Measurements from ENCODE around the gene VCL.

VCL gene

DNA sequence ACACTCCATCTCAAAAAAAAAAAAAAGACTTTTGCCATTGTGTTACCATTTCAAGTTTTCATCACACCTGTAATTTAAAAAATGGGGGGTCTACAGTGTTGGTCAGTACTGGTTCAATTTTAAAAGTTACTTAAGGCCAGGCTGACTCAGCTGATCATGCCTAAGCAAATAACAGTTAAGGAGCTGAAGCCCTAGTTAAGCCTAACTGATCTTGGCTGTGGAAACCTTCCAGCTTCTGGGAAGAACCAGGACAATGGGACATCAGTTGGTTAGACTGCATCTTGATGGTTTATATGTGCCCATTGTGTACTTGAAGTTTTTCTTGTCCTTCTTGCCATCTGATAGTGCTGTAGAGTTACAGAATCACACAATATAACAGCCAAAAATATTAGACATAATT is 26.7 kb downstream of the VCL start:
- no peak overlapping the region for H3K4me3 ChIP-seq (ENCODE audit: insufficient read depth in 1 of 2, low read depth in 1 of 2, low read length in 2 of 2)
- H2BK120ac ChIP-seq (ENCODE audit: low read depth, low read length), result no peak overlapping the region
- H3K23ac ChIP-seq (ENCODE audit: low read length in 2 of 2), result no peak overlapping the region
- no peaks in the 10 kb centered on the region for H3K9me3 ChIP-seq (ENCODE audit: control insufficient read depth, low read length)
- H4K91ac ChIP-seq (ENCODE audit: low read length), result no peak overlapping the region
- no peaks in the 10 kb centered on the region for H3K79me1 ChIP-seq (replicated peaks; ENCODE audit: low read length, poor library complexity, severe bottlenecking)
- no peak for DNase-seq
- no peak overlapping the region for H3K18ac ChIP-seq (ENCODE audit: low read depth in 1 of 2, low read length in 2 of 2)
- H3K4me1 ChIP-seq (ENCODE audit: control insufficient read depth, insufficient read depth, low read depth, low read length), result peaks cover 7% of the 10 kb centered on the region
- no peak overlapping the region for H2AFZ ChIP-seq (ENCODE audit: low read depth, low read length)
- peaks cover 7 to 15% of the 10 kb centered on the region in 2 experiments for H3K36me3 ChIP-seq (ENCODE audit: control insufficient read depth in 1 of 2, insufficient read depth in 2 of 2, low read depth in 1 of 2, low read length in 2 of 2)
- H3K27me3 ChIP-seq (ENCODE audit: control insufficient read depth in 1 of 2, insufficient read depth in 1 of 2, low read length in 2 of 2), result no peaks in the 10 kb centered on the region
- no peak overlapping the region for H2BK15ac ChIP-seq (ENCODE audit: low read depth, poor library complexity, severe bottlenecking)
- no peak overlapping the region for H2BK12ac ChIP-seq (ENCODE audit: low read length in 2 of 2)
- H2BK5ac ChIP-seq (ENCODE audit: low read depth, low read length, poor library complexity, severe bottlenecking), result no peak overlapping the region
- no peak overlapping the region for H2AK5ac ChIP-seq (ENCODE audit: low read length, severe bottlenecking)
- H3K27ac ChIP-seq (ENCODE audit: low read length, poor library complexity, severe bottlenecking), result no peak overlapping the region
- H3K4ac ChIP-seq (ENCODE audit: low read depth in 1 of 2, low read length in 2 of 2), result no peak overlapping the region
- no peak overlapping the region for H4K8ac ChIP-seq (ENCODE audit: low read length)
- no peak overlapping the region for H3K9ac ChIP-seq (ENCODE audit: low read length)
- no peak overlapping the region for H3K4me2 ChIP-seq (ENCODE audit: low read length, poor library complexity, severe bottlenecking)
- no peak overlapping the region for H3K14ac ChIP-seq (ENCODE audit: low read length in 2 of 2)

GRCh38 chr10:74025380-74025978 is 27.6 kb downstream of the VCL start:
- no peaks in the 10 kb centered on the region for H3K27me3 ChIP-seq (ENCODE audit: control insufficient read depth in 1 of 2, insufficient read depth in 1 of 2, low read length in 2 of 2)
- H3K79me1 ChIP-seq (replicated peaks; ENCODE audit: low read length, poor library complexity, severe bottlenecking), result no peaks in the 10 kb centered on the region
- peaks cover 6% of the 10 kb centered on the region for H3K4me1 ChIP-seq (ENCODE audit: control insufficient read depth, insufficient read depth, low read depth, low read length)
- H3K9me3 ChIP-seq (ENCODE audit: control insufficient read depth, low read length), result no peaks in the 10 kb centered on the region
- H3K27ac ChIP-seq (ENCODE audit: low read length, poor library complexity, severe bottlenecking), result no peak overlapping the region
- no peak overlapping the region for H2BK12ac ChIP-seq (ENCODE audit: low read length in 2 of 2)
- no peak overlapping the region for H3K18ac ChIP-seq (ENCODE audit: low read depth in 1 of 2, low read length in 2 of 2)
- no peak overlapping the region for H2AFZ ChIP-seq (ENCODE audit: low read depth, low read length)
- no peak overlapping the region for H3K9ac ChIP-seq (ENCODE audit: low read length)
- H2BK5ac ChIP-seq (ENCODE audit: low read depth, low read length, poor library complexity, severe bottlenecking), result no peak overlapping the region
- no peak overlapping the region for H4K8ac ChIP-seq (ENCODE audit: low read length)
- DNase-seq, result no peak
- peaks cover 4 to 17% of the 10 kb centered on the region in 2 experiments for H3K36me3 ChIP-seq (ENCODE audit: control insufficient read depth in 1 of 2, insufficient read depth in 2 of 2, low read depth in 1 of 2, low read length in 2 of 2)
- H2AK5ac ChIP-seq (ENCODE audit: low read length, severe bottlenecking), result no peak overlapping the region
- no peak overlapping the region for H2BK15ac ChIP-seq (ENCODE audit: low read depth, poor library complexity, severe bottlenecking)
- no peak overlapping the region for H3K4ac ChIP-seq (ENCODE audit: low read depth in 1 of 2, low read length in 2 of 2)
- no peak overlapping the region for H3K4me2 ChIP-seq (ENCODE audit: low read length, poor library complexity, severe bottlenecking)
- no peak overlapping the region for H3K4me3 ChIP-seq (ENCODE audit: insufficient read depth in 1 of 2, low read depth in 1 of 2, low read length in 2 of 2)
- no peak overlapping the region for H3K23ac ChIP-seq (ENCODE audit: low read length in 2 of 2)
- 83% methylated on average over 5 of the region's 5 CpGs for WGBS
- no peak overlapping the region for H3K14ac ChIP-seq (ENCODE audit: low read length in 2 of 2)
- no peak overlapping the region for H4K91ac ChIP-seq (ENCODE audit: low read length)
- H2BK120ac ChIP-seq (ENCODE audit: low read depth, low read length), result no peak overlapping the region

- H2BK120ac ChIP-seq (ENCODE audit: low read depth, low read length), result no peak overlapping the region
- no peak overlapping the region for H2BK5ac ChIP-seq (ENCODE audit: low read depth, low read length, poor library complexity, severe bottlenecking)
- no peak overlapping the region for H3K4ac ChIP-seq (ENCODE audit: low read depth in 1 of 2, low read length in 2 of 2)
- H3K27ac ChIP-seq (ENCODE audit: low read length, poor library complexity, severe bottlenecking), result no peak overlapping the region
- no peak overlapping the region for H3K4me2 ChIP-seq (ENCODE audit: low read length, poor library complexity, severe bottlenecking)
- H3K23ac ChIP-seq (ENCODE audit: low read length in 2 of 2), result no peak overlapping the region
- no peak for DNase-seq
- H3K36me3 ChIP-seq (ENCODE audit: control insufficient read depth in 1 of 2, insufficient read depth in 2 of 2, low read depth in 1 of 2, low read length in 2 of 2), result peaks cover 3 to 19% of the 10 kb centered on the region in 2 experiments
- no peak overlapping the region for H4K91ac ChIP-seq (ENCODE audit: low read length)
- H3K79me1 ChIP-seq (replicated peaks; ENCODE audit: low read length, poor library complexity, severe bottlenecking), result no peaks in the 10 kb centered on the region
- H2BK12ac ChIP-seq (ENCODE audit: low read length in 2 of 2), result no peak overlapping the region
- peaks cover 3% of the 10 kb centered on the region for H3K4me1 ChIP-seq (ENCODE audit: control insufficient read depth, insufficient read depth, low read depth, low read length)
- no peak overlapping the region for H2AK5ac ChIP-seq (ENCODE audit: low read length, severe bottlenecking)
- no peaks in the 10 kb centered on the region for H3K27me3 ChIP-seq (ENCODE audit: control insufficient read depth in 1 of 2, insufficient read depth in 1 of 2, low read length in 2 of 2)
- H3K4me3 ChIP-seq (ENCODE audit: insufficient read depth in 1 of 2, low read depth in 1 of 2, low read length in 2 of 2), result no peak overlapping the region
- no peak overlapping the region for H2AFZ ChIP-seq (ENCODE audit: low read depth, low read length)
- H3K14ac ChIP-seq (ENCODE audit: low read length in 2 of 2), result no peak overlapping the region
- no peak overlapping the region for H4K8ac ChIP-seq (ENCODE audit: low read length)
- no peaks in the 10 kb centered on the region for H3K9me3 ChIP-seq (ENCODE audit: control insufficient read depth, low read length)
- H3K9ac ChIP-seq (ENCODE audit: low read length), result peak overlapping the region; percentile 23
- 92% methylated on average over 2 of the region's 3 CpGs for WGBS
- H3K18ac ChIP-seq (ENCODE audit: low read depth in 1 of 2, low read length in 2 of 2), result no peak overlapping the region
- no peak overlapping the region for H2BK15ac ChIP-seq (ENCODE audit: low read depth, poor library complexity, severe bottlenecking)
Measured at GRCh38 chr10:74026428-74027015, 28.6 kb downstream of the VCL start.

DNA sequence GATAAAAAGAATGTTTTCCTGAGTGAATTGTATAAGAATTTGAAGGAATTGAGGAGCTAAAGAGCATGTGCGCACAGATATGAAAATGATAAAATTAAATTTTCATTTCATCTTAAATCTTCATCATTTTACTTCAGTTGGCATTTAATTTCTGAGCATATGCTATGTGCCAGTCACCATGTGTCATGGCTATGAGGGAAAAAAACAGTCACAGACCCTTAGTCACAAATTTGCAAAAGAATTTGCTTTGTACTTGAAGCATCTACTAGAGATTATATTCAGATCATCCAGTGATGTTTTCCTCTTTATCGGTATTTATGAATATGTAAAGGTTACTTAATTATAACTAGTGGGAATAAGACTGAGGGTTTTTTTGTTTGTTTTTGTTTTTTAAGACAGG is 29.8 kb downstream of the VCL start:
- DNase-seq, result no peak
- no peak overlapping the region for H3K4me2 ChIP-seq (ENCODE audit: low read length, poor library complexity, severe bottlenecking)
- H3K79me1 ChIP-seq (replicated peaks; ENCODE audit: low read length, poor library complexity, severe bottlenecking), result no peaks in the 10 kb centered on the region
- peaks cover 3% of the 10 kb centered on the region for H3K4me1 ChIP-seq (ENCODE audit: control insufficient read depth, insufficient read depth, low read depth, low read length)
- no peak overlapping the region for H2AK5ac ChIP-seq (ENCODE audit: low read length, severe bottlenecking)
- no peaks in the 10 kb centered on the region for H3K27me3 ChIP-seq (ENCODE audit: control insufficient read depth in 1 of 2, insufficient read depth in 1 of 2, low read length in 2 of 2)
- H2AFZ ChIP-seq (ENCODE audit: low read depth, low read length), result no peak overlapping the region
- no peak overlapping the region for H3K4me3 ChIP-seq (ENCODE audit: insufficient read depth in 1 of 2, low read depth in 1 of 2, low read length in 2 of 2)
- H3K23ac ChIP-seq (ENCODE audit: low read length in 2 of 2), result no peak overlapping the region
- no peak overlapping the region for H4K8ac ChIP-seq (ENCODE audit: low read length)
- H2BK15ac ChIP-seq (ENCODE audit: low read depth, poor library complexity, severe bottlenecking), result no peak overlapping the region
- H3K9me3 ChIP-seq (ENCODE audit: control insufficient read depth, low read length), result no peaks in the 10 kb centered on the region
- no peak overlapping the region for H3K27ac ChIP-seq (ENCODE audit: low read length, poor library complexity, severe bottlenecking)
- WGBS, result 100% methylated on average over 1 of the region's 2 CpGs
- peaks cover 3 to 19% of the 10 kb centered on the region in 2 experiments for H3K36me3 ChIP-seq (ENCODE audit: control insufficient read depth in 1 of 2, insufficient read depth in 2 of 2, low read depth in 1 of 2, low read length in 2 of 2)
- H2BK12ac ChIP-seq (ENCODE audit: low read length in 2 of 2), result no peak overlapping the region
- no peak overlapping the region for H3K4ac ChIP-seq (ENCODE audit: low read depth in 1 of 2, low read length in 2 of 2)
- H3K18ac ChIP-seq (ENCODE audit: low read depth in 1 of 2, low read length in 2 of 2), result no peak overlapping the region
- H2BK5ac ChIP-seq (ENCODE audit: low read depth, low read length, poor library complexity, severe bottlenecking), result no peak overlapping the region
- no peak overlapping the region for H3K14ac ChIP-seq (ENCODE audit: low read length in 2 of 2)
- H2BK120ac ChIP-seq (ENCODE audit: low read depth, low read length), result no peak overlapping the region
- no peak overlapping the region for H4K91ac ChIP-seq (ENCODE audit: low read length)
- H3K9ac ChIP-seq (ENCODE audit: low read length), result peak overlapping the region; percentile 5

Data from mesenchymal stem cell (in vitro differentiated cells and primary cell).